BE2C (cell line): ENCODE results near the gene TAS2R41.

ENCODE experiments used
- DNase-seq: peaks from one replicate; pipeline ENCODE4 v3.0.0-alpha.2; 2020
- H3K27me3 ChIP-seq: fragments of 250-450 bp; sonication (Bioruptor Pico); 2 replicates; pipeline ENCODE4 v1.5.1; 2020; ENCODE audit warnings: mild to moderate bottlenecking
- H3K36me3 ChIP-seq: fragments of 250-450 bp; sonication (Bioruptor Pico); 2 replicates; pipeline ENCODE4 v1.5.1; 2020; ENCODE audit warnings: mild to moderate bottlenecking
- H3K4me1 ChIP-seq: fragments of 250-450 bp; sonication (Bioruptor Pico); 2 replicates; pipeline ENCODE4 v1.5.1; 2020
- H3K4me3 ChIP-seq: 2 replicates; pipeline ENCODE4 v1.5.1; 2011; ENCODE audit warnings: low read depth, low read length
- H3K9me3 ChIP-seq: fragments of 250-450 bp; sonication (Bioruptor Pico); 2 replicates; pipeline ENCODE4 v1.5.1; 2020
- TF ChIP-seq, protein P1 (sequence below): IDR thresholded peaks from 2 replicates; pipeline ENCODE4 v1.5.1; 2012; ENCODE audit warnings: mild to moderate bottlenecking, low read depth, low read length

TAS2R41 gene

DNA sequence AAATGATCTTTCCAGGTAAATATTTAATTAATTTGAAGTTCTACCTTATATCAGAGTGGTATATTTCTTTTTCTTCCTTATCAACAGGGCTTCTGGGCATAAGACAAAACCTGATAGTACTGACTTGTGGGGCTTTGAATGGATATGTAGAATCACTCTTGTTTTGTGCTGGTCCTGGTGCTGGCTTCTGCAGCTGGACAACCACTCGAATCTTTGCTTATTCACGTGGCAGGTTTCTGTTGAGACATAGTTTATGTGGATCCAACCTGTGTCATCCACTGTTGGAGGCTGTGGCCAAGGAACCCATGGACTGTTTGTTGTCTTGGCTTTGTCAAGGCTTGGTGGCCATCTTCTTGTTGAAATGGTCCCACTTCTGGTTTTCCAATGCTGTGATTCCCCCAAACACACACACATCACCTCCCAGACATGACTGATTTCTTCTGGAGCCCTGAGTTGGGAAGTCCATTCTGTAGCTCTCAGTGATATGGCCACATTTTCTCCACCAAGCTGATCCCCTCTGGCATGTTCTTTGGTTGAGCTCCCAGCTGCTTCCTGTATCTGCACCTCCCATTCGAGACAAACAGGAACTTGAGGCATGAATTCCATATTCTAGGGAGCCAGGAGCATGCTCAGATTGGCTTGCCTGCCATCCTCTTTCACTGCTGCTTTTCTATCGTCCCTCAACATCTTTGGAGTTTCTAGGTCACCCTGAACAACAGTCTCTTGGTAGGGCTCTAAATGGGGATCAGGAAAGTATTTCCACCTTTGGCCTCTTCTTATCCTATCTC is 19.5 kb downstream of the TAS2R41 start:
- Histone ChIP-seq H3K9me3 (no peaks in the 10 kb centered on the region), H3K36me3 (no peaks in the 10 kb centered on the region), H3K27me3 (no peaks in the 10 kb centered on the region), H3K4me1 (peaks cover 4% of the 10 kb centered on the region), H3K4me3 (no peak overlapping the region)
- DNase-seq: no peak
- TF ChIP-seq, protein P1, sequence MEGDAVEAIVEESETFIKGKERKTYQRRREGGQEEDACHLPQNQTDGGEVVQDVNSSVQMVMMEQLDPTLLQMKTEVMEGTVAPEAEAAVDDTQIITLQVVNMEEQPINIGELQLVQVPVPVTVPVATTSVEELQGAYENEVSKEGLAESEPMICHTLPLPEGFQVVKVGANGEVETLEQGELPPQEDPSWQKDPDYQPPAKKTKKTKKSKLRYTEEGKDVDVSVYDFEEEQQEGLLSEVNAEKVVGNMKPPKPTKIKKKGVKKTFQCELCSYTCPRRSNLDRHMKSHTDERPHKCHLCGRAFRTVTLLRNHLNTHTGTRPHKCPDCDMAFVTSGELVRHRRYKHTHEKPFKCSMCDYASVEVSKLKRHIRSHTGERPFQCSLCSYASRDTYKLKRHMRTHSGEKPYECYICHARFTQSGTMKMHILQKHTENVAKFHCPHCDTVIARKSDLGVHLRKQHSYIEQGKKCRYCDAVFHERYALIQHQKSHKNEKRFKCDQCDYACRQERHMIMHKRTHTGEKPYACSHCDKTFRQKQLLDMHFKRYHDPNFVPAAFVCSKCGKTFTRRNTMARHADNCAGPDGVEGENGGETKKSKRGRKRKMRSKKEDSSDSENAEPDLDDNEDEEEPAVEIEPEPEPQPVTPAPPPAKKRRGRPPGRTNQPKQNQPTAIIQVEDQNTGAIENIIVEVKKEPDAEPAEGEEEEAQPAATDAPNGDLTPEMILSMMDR: no peak

DNA sequence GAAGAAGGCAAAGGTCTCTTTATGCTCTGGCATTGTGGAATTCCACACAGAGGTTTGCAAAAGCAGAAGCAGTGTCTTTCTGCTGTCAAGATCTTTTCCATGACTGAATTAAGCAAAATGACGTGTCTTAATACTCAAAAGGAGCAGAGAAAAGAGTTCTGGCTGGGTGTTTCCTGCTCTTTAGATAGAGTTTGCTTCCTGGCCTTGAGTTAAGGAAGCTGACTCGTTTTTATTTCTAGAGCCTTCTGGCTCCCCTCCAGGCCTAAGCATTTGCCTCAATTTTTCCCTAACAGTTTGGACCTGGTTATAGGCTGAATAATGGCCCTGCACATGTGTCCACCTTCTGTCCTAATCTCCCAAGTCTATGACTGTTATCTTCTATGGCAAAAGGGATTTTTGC is 21.6 kb downstream of the TAS2R41 start:
- no peaks in the 10 kb centered on the region for H3K36me3 ChIP-seq
- H3K9me3 ChIP-seq: no peaks in the 10 kb centered on the region
- H3K4me3 ChIP-seq: no peak overlapping the region
- TF ChIP-seq, protein P1: no peak
- no peak for DNase-seq
- H3K27me3 ChIP-seq: no peaks in the 10 kb centered on the region
- H3K4me1 ChIP-seq: no peaks in the 10 kb centered on the region; the same call in 1 of the 2 replicates

DNA sequence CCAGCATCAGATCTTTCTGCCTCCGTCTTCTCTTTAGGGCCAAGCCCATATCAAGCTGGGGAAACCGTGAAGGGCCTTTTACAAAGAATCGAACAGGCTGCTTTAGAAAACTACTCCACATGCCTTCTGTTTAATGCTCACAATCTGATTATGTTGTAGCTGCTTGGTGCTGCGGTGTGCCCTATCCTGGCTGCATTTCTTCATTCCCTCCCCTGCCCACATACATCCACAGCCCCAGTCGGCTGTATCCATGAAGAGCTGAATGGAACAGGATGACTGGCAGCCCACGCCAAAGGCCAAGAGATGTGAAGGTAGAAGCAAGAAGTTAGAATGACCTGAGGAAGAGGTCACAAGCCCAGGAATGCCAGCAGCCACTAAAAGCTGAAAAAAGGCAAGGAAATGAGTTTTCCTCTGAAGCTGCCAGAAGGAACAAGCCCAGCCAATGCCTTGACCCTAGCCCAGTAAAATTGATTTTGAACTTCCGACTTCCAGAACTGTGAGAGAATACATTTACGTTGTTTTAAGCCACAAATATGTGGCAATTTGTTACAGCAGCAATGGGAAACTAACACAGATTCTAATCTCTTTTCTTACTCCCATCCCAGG is 22.2 kb downstream of the TAS2R41 start:
- H3K4me1 ChIP-seq: no peaks in the 10 kb centered on the region; the same call in 1 of the 2 replicates
- no peaks in the 10 kb centered on the region for H3K36me3 ChIP-seq
- no peaks in the 10 kb centered on the region for H3K27me3 ChIP-seq
- H3K4me3 ChIP-seq: no peak overlapping the region
- no peaks in the 10 kb centered on the region for H3K9me3 ChIP-seq
- DNase-seq: no peak
- TF ChIP-seq, protein P1: no peak

DNA sequence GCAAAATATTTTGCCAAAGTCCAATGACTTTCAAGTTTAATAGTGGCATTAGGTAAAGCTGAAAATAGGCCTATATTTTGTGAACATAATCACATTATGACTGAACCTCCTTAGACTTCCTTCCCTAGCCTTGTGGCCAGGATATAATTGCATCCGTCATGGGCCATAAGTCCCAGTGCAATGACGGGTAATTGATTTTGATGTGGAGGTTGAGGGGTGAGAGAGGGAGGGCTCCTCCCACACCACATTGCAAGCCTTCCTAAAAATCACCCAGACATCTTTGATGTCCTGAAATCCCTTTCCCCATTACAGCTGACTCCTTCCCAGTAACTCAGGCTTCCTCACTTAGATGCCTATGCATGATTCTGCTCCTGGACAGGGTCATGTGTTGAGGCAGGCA is 25.6 kb downstream of the TAS2R41 start:
- Histone ChIP-seq H3K36me3 (no peaks in the 10 kb centered on the region), H3K4me1 (no peaks in the 10 kb centered on the region; the same call in 1 of the 2 replicates)
- TF ChIP-seq, protein P1: no peak

DNA sequence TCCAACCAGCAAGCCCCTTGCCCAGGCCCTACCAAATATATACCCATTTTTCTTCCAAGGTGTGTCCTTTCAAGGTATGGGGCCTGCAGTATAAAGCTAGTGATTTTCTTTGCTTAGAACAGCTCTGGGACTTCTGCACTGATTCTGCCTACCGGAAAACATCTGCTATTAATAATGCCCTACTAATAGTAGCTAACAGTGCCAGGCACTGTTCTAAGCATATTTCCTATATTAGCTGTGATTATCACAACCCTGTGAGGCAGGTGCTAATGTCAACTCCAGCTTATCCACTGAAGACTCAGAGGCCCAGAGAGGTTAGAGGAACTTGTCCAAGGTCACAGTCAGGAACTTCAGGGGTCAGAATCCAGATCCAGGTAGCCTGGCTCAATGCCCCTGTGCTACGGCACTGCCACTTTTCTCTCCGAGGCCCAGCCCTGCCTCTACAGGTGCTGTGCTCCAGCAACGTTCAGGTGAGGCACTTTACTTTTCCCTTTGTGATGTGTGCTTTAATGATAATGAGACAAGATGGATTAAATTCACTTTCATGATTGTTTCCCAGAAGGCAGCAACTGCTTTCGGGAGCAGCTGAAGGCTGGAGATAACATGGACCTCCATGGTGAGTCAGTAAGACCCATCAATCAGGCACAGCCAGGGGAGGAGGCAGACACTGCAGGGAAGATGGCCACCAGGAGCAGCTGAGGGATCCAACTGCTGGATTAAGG is 26.7 kb downstream of the TAS2R41 start:
- Histone ChIP-seq H3K4me3 (no peak overlapping the region), H3K36me3 (no peaks in the 10 kb centered on the region), H3K9me3 (no peaks in the 10 kb centered on the region), H3K4me1 (no peaks in the 10 kb centered on the region; the same call in 1 of the 2 replicates), H3K27me3 (no peaks in the 10 kb centered on the region)
- no peak for DNase-seq
- TF ChIP-seq, protein P1: no peak

More for the DNA sequence above, 25.6 kb downstream of the TAS2R41 start:
- DNase-seq: no peak
- Histone ChIP-seq H3K9me3 (no peaks in the 10 kb centered on the region), H3K27me3 (no peaks in the 10 kb centered on the region), H3K4me3 (no peak overlapping the region)
